GM18498 (cell line): Measurements from ENCODE around the gene NAA15.
"Not testable (repeated sequence)": the region's sequence is repeated elsewhere in the genome, so short reads cannot be mapped to it uniquely, and the experiment has no call there.

Source experiments
- ATAC-seq: cut with Tn5 transposase; IDR thresholded peaks from one replicate; pipeline ENCODE4 v1.9.1; 2021; ENCODE audit warnings: mild to moderate bottlenecking, moderate library complexity; ENCODE audit not compliant: unreplicated experiment

Gene NAA15

GRCh38 chr4:139444881-139445280 is 143.6 kb downstream of the NAA15 start:
- not testable (repeated sequence) for ATAC-seq

GRCh38 chr4:139447078-139447477 is 145.8 kb downstream of the NAA15 start:
- not testable (repeated sequence) for ATAC-seq

GRCh38 chr4:139450586-139450985 is 149.3 kb downstream of the NAA15 start:
- ATAC-seq: no peak

DNA sequence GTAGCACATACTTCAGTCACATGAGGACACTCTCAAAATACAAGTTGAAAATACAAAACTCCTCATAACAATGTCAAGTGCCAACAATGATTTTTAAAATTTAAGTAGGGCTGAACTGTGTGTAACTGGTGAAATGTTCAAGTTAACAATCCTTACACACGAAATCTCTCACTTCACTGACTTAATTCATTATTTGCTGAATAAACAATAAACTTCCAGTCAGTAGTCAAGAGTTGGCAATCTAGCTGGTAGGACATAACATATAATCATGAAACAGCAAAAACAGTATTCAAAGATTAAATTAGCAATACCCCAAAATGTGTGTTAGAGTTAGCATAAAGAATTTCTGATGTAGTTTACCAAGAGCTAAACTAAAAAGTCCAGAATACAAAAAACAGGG is 150.7 kb downstream of the NAA15 start:
- no peak for ATAC-seq

GRCh38 chr4:139453041-139453370 is 151.7 kb downstream of the NAA15 start:
- ATAC-seq: peak; percentile 51

- peak; percentile 92 for ATAC-seq
Measured at GRCh38 chr4:139453371-139454110, 152.2 kb downstream of the NAA15 start.

- peak; percentile 3 for ATAC-seq
Measured at GRCh38 chr4:139454111-139455045, 153.1 kb downstream of the NAA15 start, which contains the start of gene RAB33B. TSS of gene RAB33B (plus strand) at chr4:139454121. CDS start at chr4:139454196, 75 bp downstream.

- ATAC-seq: no peak
Measured at GRCh38 chr4:139455126-139455538, 153.8 kb downstream of the NAA15 start.

DNA sequence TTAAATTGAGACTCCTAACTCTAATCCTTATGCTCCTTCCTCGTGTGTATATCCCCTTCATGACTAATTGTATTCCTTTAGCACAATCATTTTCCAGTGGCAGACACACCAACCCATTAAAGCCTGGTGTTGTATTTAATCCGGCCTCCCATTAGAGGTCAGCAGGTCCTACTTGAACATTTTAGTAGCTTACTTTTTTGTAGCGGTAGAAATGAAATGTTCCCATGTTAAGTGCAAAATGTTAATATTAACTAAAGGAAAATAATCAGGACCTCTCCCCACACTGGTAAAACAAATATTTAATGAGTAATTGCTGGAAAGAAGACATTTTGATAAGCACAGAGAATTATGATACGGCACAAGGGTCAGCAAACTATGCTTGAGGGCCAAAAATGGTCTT is 156.0 kb downstream of the NAA15 start:
- ATAC-seq: no peak

- ATAC-seq: no peak
Measured at GRCh38 chr4:139458543-139458942, 157.2 kb downstream of the NAA15 start.

DNA sequence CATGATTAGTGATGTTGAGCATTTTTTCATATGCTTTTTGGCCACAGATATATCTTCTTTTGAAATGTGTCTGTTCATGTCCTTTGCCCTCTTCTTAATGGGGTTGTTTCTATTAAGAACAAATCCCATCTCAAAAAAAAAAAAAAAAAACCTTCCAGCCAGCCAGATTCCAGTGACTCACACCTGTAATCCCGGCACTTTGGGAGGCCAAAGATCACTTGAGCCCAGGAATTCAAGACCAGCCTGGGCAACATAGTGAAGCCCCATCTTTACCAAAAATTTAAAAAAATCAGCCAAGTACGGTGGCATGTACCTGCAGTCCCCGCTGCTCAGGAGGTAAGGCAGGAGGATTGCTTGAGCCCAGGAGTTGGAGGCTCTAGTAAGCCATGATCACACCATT is 157.7 kb downstream of the NAA15 start:
- no peak for ATAC-seq

GRCh38 chr4:139460565-139460964 is 159.3 kb downstream of the NAA15 start:
- no peak for ATAC-seq

- ATAC-seq: no peak
Measured at GRCh38 chr4:139461022-139461628, 159.8 kb downstream of the NAA15 start.

- not testable (repeated sequence) for ATAC-seq
Measured at GRCh38 chr4:139464512-139464911, 163.2 kb downstream of the NAA15 start.

GRCh38 chr4:139465922-139466321 is 164.6 kb downstream of the NAA15 start:
- no peak for ATAC-seq

GRCh38 chr4:139468756-139469155 is 167.5 kb downstream of the NAA15 start:
- not testable (repeated sequence) for ATAC-seq

GRCh38 chr4:139469216-139469615 is 167.9 kb downstream of the NAA15 start:
- ATAC-seq: no peak
